Gastrocnemius medialis (tissue), 4 donors: ENCODE results near the gene GPNMB. TPM values are rescaled to one million over a fixed set of nuclear protein-coding genes. Genes with fewer than 3 reads are reported as not detected.
A peak's percentile ranks its signal among the peaks of the same experiment; 100 is the strongest.

Source experiments
- ATAC-seq, 2 donors: fragments of 150-250 bp; one replicate each; pipeline ENCODE4 v1.9.1; 2016
- DNase-seq, 2 donors: peaks; one replicate each; pipeline ENCODE4 v3.0.0-alpha.2; 2019
- H3K27ac ChIP-seq, 4 donors: fragments of 200-600 bp; sonication (generic); 1 replicate in 1 of 4; 2 replicates in 3 of 4; pipeline ENCODE4 v1.5.1; 2016 to 2018; ENCODE audit warnings: mild to moderate bottlenecking in 2 of 4, moderate library complexity in 1 of 4
- H3K27me3 ChIP-seq, 3 donors: fragments of 200-600 bp; sonication (generic) in 2 of 3; 1 replicate in 1 of 3; 2 replicates in 2 of 3; pipeline versions ENCODE4 v1.5.1 to v1.6.0; 2016 to 2019; ENCODE audit warnings: mild to moderate bottlenecking in 1 of 3, moderate library complexity in 1 of 3
- H3K36me3 ChIP-seq, 2 donors: fragments of 200-600 bp; sonication (generic) in 1 of 2; one replicate each; pipeline ENCODE4 v1.5.1; 2017 to 2018
- H3K4me1 ChIP-seq, 2 donors: fragments of 200-600 bp; sonication (generic) in 1 of 2; one replicate each; pipeline ENCODE4 v1.5.1; 2016 to 2017; ENCODE audit warnings: mild to moderate bottlenecking in 2 of 2
- H3K4me3 ChIP-seq, 4 donors: fragments of 200-600 bp; sonication (generic) in 3 of 4; 1 replicate in 1 of 4; 2 replicates in 3 of 4; pipeline ENCODE4 v1.5.1; 2016 to 2019; ENCODE audit warnings: mild to moderate bottlenecking in 2 of 4
- H3K9me3 ChIP-seq, 3 donors: fragments of 200-600 bp; sonication (generic) in 2 of 3; 1 replicate in 1 of 3; 2 replicates in 2 of 3; pipeline ENCODE4 v1.5.1; 2016 to 2019
- CTCF ChIP-seq, 5 experiments: fragments of 450-650 bp in 3 of 5; fragments of 200-600 bp in 2 of 5; sonication (generic) in 2 of 5; IDR thresholded peaks in 4 of 5; conservative IDR thresholded peaks in 1 of 5; 1 replicate in 4 of 5; 2 replicates in 1 of 5; pipeline ENCODE4 v1.5.1; 2016 to 2019; ENCODE audit warnings: antibody characterized with exemption in 5 of 5, mild to moderate bottlenecking in 3 of 5, moderate library complexity in 3 of 5
- POLR2A ChIP-seq, 2 donors: fragments of 450-650 bp; IDR thresholded peaks; one replicate each; pipeline ENCODE4 v1.6.1; 2017; ENCODE audit warnings: antibody characterized with exemption in 2 of 2, mild to moderate bottlenecking in 2 of 2, moderate library complexity in 2 of 2
- in situ Hi-C, 4 donors: fragments of 200-750 bp; cut with MboI; loops; one replicate each; pipeline versions ENCODE4 v1.15.0 to v1.8.0; 2017; ENCODE audit warnings: low sequenced_read_pairs in 4 of 4
- intact Hi-C: fragments of 100-400 bp; cut with DNase I; formaldehyde crosslinking; loops from one replicate; pipeline ENCODE4 v1.15.1; 2023; ENCODE audit warnings: low total_unique reads
- total RNA-seq, 4 donors: library from RNA; depleted of rRNA; stranded (reverse); fragments of >200 nt; gene quantifications; one replicate each; pipeline versions ENCODE4 v1.1.0 to v1.2.3, GENCODE V29; 2016

GPNMB gene
- total RNA-seq, 4 donors from 2014 or later = 14.7 to 32.1 (median 17.3) TPM

GRCh38 chr7:23232966-23233365, 13.6 kb upstream of the GPNMB start:
- H3K9me3 ChIP-seq = peaks cover 0 to 5% (median 0%) of the 10 kb centered on the region in 3 donors
- ATAC-seq (no peak), DNase-seq (no peak)
- no peaks in the 10 kb centered on the region for H3K36me3 ChIP-seq
- in situ Hi-C loops = no loop called here
- H3K27me3 ChIP-seq = no peaks in the 10 kb centered on the region
- no peak for TF ChIP-seq POLR2A (IDR thresholded peaks at IDR 0.05)
- no peak for TF ChIP-seq CTCF (IDR thresholded peaks at IDR 0.05 in 4 of 5, conservative IDR thresholded peaks at IDR 0.05 in 1 of 5)
- intact Hi-C loops = no loop called here
- H3K4me3 ChIP-seq = no peak overlapping the region
- no peak overlapping the region for H3K27ac ChIP-seq
- H3K4me1 ChIP-seq = peaks cover 6 to 10% of the 10 kb centered on the region in 2 donors

GRCh38 chr7:23234569-23235296, 11.8 kb upstream of the GPNMB start:
- TF ChIP-seq POLR2A (IDR thresholded peaks at IDR 0.05) (no peak), CTCF (IDR thresholded peaks at IDR 0.05 in 4 of 5, conservative IDR thresholded peaks at IDR 0.05 in 1 of 5) (no peak)
- Histone ChIP-seq H3K27ac (peak overlapping the region; percentile 1 to 32 (median 10)), H3K4me1 (peaks cover 6 to 10% of the 10 kb centered on the region in 2 donors), H3K27me3 (no peaks in the 10 kb centered on the region), H3K9me3 (no peaks in the 10 kb centered on the region), H3K36me3 (no peaks in the 10 kb centered on the region), H3K4me3 (peak overlapping the region in 2 of 4 donors; percentile 19 to 30)
- DNase-seq (no peak), ATAC-seq (peak; percentile 42 to 63)
- in situ Hi-C loops = no loop called here
- intact Hi-C loops = no loop called here

- Histone ChIP-seq H3K4me1 (peaks cover 6 to 10% of the 10 kb centered on the region in 2 donors), H3K9me3 (no peaks in the 10 kb centered on the region), H3K4me3 (no peak overlapping the region), H3K36me3 (no peaks in the 10 kb centered on the region), H3K27ac (peak overlapping the region in 2 of 4 donors; percentile 28 to 55), H3K27me3 (no peaks in the 10 kb centered on the region)
- peak; percentile 86 to 95 for ATAC-seq
- TF ChIP-seq POLR2A (IDR thresholded peaks at IDR 0.05) (no peak), CTCF (IDR thresholded peaks at IDR 0.05 in 4 of 5, conservative IDR thresholded peaks at IDR 0.05 in 1 of 5) (no peak)
- intact Hi-C loops (no loop called here), in situ Hi-C loops (no loop called here)
- peak; percentile 69 to 76 for DNase-seq
These were observed 10.8 kb upstream of the GPNMB start for GRCh38 chr7:23235813-23236221.

GRCh38 chr7:23237000-23237399, 9.6 kb upstream of the GPNMB start:
- no peak for TF ChIP-seq CTCF (IDR thresholded peaks at IDR 0.05 in 4 of 5, conservative IDR thresholded peaks at IDR 0.05 in 1 of 5)
- TF ChIP-seq POLR2A (IDR thresholded peaks at IDR 0.05) = no peak
- Histone ChIP-seq H3K4me3 (no peak overlapping the region), H3K27me3 (no peaks in the 10 kb centered on the region), H3K9me3 (no peaks in the 10 kb centered on the region), H3K36me3 (no peaks in the 10 kb centered on the region), H3K27ac (no peak overlapping the region), H3K4me1 (peaks cover 6 to 10% of the 10 kb centered on the region in 2 donors)
- in situ Hi-C loops (no loop called here), intact Hi-C loops (no loop called here)
- no peak for ATAC-seq
- DNase-seq = no peak
